AG04450 (cell line): ENCODE results near the gene NEURL1B. TPM values are rescaled to one million over a fixed set of nuclear protein-coding genes. Genes with fewer than 3 reads are reported as not detected.

Experiments
- CTCF ChIA-PET: fragments of 300-600, 350-600 bp; formaldehyde crosslinking; extraction: SDS; loops from one replicate; lab custom pipeline; 2022; ENCODE audit warnings: antibody characterized with exemption, inconsistent platforms; lab: Charles Lee
- POLR2A ChIA-PET: fragments of 350-600 bp; formaldehyde crosslinking; extraction: SDS; loops from one replicate; lab custom pipeline; 2021; ENCODE audit warnings: antibody characterized with exemption, inconsistent platforms; lab: Yijun Ruan, JAX
- DNase-seq: peaks from one replicate; pipeline ENCODE4 v3.0.0-alpha.2; 2011; ENCODE audit warnings: low read depth, low spot score
- H3K27ac ChIP-seq: one replicate; pipeline ENCODE4 v1.5.1; 2012; ENCODE audit warnings: low read depth, low read length, control low read depth
- H3K27me3 ChIP-seq: one replicate; pipeline ENCODE4 v1.6.0; 2012; ENCODE audit warnings: low read length; ENCODE audit not compliant: control insufficient read depth, insufficient read depth
- H3K4me3 ChIP-seq: 2 replicates; pipeline ENCODE4 v1.5.1; 2011; ENCODE audit warnings: mild to moderate bottlenecking, low read depth, low read length, control low read depth
- H3K9me3 ChIP-seq: 2 replicates; pipeline ENCODE4 v1.5.1; 2012; ENCODE audit warnings: low read length; ENCODE audit not compliant: control insufficient read depth, insufficient read depth
- polyA plus RNA-seq: library from polyadenylated mRNA; depleted of rRNA; stranded (reverse); fragments of >200 nt; gene quantifications from 2 replicates; pipeline ENCODE4 v1.2.3, GENCODE V29; 2011
- TF ChIP-seq, protein P1 (sequence below): IDR thresholded peaks from 2 replicates; pipeline ENCODE4 v1.5.1; 2011; ENCODE audit warnings: low read depth, low read length, control low read depth, inconsistent platforms

Gene NEURL1B
- polyA plus RNA-seq, 1 experiment: 1.8 TPM

- CTCF ChIA-PET: no interaction called here
- Histone ChIP-seq H3K9me3 (no peaks in the 10 kb centered on the region), H3K4me3 (no peak overlapping the region), H3K27me3 (no peaks in the 10 kb centered on the region), H3K27ac (no peak overlapping the region)
- POLR2A ChIA-PET: no interaction called here
- no peak for DNase-seq
- TF ChIP-seq, protein P1, sequence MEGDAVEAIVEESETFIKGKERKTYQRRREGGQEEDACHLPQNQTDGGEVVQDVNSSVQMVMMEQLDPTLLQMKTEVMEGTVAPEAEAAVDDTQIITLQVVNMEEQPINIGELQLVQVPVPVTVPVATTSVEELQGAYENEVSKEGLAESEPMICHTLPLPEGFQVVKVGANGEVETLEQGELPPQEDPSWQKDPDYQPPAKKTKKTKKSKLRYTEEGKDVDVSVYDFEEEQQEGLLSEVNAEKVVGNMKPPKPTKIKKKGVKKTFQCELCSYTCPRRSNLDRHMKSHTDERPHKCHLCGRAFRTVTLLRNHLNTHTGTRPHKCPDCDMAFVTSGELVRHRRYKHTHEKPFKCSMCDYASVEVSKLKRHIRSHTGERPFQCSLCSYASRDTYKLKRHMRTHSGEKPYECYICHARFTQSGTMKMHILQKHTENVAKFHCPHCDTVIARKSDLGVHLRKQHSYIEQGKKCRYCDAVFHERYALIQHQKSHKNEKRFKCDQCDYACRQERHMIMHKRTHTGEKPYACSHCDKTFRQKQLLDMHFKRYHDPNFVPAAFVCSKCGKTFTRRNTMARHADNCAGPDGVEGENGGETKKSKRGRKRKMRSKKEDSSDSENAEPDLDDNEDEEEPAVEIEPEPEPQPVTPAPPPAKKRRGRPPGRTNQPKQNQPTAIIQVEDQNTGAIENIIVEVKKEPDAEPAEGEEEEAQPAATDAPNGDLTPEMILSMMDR: no peak
Measured at GRCh38 chr5:172668594-172669071, 27.6 kb downstream of the NEURL1B start.

GRCh38 chr5:172669386-172670004 is 28.4 kb downstream of the NEURL1B start:
- Histone ChIP-seq H3K27ac (no peak overlapping the region), H3K9me3 (no peaks in the 10 kb centered on the region), H3K27me3 (no peaks in the 10 kb centered on the region), H3K4me3 (no peak overlapping the region)
- no peak for DNase-seq
- CTCF ChIA-PET: interaction anchor here (0.6 kb wide), 1 partner anchor 208 kb away, joined by 4 read pairs; no protein-coding TSS in a partner anchor
- TF ChIP-seq, protein P1: no peak
- POLR2A ChIA-PET: no interaction called here

DNA sequence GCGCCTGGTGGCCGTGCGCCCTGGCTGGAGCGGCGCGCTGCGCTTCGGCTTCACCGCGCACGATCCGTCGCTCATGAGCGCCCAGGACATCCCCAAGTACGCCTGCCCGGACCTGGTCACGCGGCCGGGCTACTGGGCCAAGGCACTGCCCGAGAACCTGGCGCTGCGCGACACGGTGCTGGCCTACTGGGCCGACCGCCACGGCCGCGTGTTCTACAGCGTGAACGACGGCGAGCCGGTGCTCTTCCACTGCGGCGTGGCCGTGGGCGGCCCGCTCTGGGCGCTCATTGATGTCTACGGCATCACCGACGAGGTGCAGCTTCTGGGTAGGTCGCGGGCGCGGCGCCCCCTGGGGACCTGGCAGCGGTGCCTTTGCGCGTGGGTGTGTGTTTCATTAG is 28.9 kb downstream of the NEURL1B start:
- TF ChIP-seq, protein P1: no peak
- Histone ChIP-seq H3K9me3 (no peaks in the 10 kb centered on the region), H3K27me3 (no peaks in the 10 kb centered on the region), H3K4me3 (no peak overlapping the region), H3K27ac (no peak overlapping the region)
- no peak for DNase-seq
- ChIA-PET POLR2A (no interaction called here), CTCF (no interaction called here)

GRCh38 chr5:172670444-172670843 is 29.4 kb downstream of the NEURL1B start:
- TF ChIP-seq, protein P1: no peak
- no peaks in the 10 kb centered on the region for H3K9me3 ChIP-seq
- POLR2A ChIA-PET: no interaction called here
- H3K27ac ChIP-seq: no peak overlapping the region
- CTCF ChIA-PET: no interaction called here
- no peak overlapping the region for H3K4me3 ChIP-seq
- H3K27me3 ChIP-seq: no peaks in the 10 kb centered on the region
- DNase-seq: no peak

DNA sequence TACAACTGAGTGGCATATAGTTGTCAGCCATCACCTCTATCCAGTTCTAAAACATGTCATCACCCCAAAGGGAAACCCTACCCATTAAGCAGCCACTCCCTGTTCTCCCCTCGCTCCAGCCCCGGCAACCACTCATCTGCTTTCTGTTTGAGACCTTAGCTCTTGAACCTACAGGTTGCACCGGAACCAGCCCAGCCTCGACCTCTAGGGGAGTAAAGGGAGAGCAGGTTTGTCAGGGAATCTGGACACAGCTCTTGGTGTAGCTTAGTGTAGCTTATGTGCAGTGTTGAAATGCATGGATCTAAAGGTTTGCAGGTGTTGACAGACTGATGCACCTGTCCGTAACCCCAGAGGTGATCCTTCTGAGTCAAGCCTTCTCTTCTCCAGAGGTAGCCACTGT is 30.0 kb downstream of the NEURL1B start:
- TF ChIP-seq, protein P1: no peak
- CTCF ChIA-PET: no interaction called here
- no peak for DNase-seq

More for the DNA sequence above, 30.0 kb downstream of the NEURL1B start:
- Histone ChIP-seq H3K27ac (no peak overlapping the region), H3K9me3 (no peaks in the 10 kb centered on the region), H3K27me3 (no peaks in the 10 kb centered on the region), H3K4me3 (no peak overlapping the region)
- POLR2A ChIA-PET: no interaction called here
